DOHH2 (cell line): ENCODE measurements around the gene KCNIP2.

Experiments
- EZH2phosphoT487 ChIP-seq: fragments of 200-600 bp; sonication (generic); IDR thresholded peaks from 2 replicates; pipeline ENCODE4 v1.6.1; 2017; ENCODE audit warnings: borderline replicate concordance, mild to moderate bottlenecking, antibody characterized with exemption, low read length, moderate library complexity, mixed read lengths
- TF ChIP-seq, protein P1 (sequence below): fragments of 200-600 bp; sonication (generic); IDR thresholded peaks from one replicate; pipeline ENCODE4 v1.5.1; 2014; ENCODE audit warnings: antibody characterized with exemption, mild to moderate bottlenecking, low read depth, low read length; ENCODE audit not compliant: poor library complexity, severe bottlenecking

DNA sequence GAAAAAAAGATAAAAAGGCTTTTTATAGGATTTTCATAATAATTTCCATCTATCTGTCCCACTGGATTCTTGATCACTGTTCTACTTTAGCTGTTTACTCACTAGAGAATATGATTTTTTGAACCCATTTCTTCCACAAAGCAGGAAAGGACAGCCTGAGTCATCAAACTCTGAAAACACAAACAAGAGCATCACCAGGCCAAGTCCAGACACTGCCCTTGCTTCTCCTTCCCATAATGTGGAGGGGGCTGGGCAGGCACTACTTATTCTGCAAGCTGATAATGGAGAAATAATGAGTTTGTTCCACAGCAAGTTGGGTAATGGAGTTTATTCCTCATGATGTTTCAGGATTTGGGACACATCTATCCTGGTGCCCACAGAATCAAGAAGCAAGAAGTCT, 13.0 kb upstream of the KCNIP2 start:
- TF ChIP-seq, protein P1, sequence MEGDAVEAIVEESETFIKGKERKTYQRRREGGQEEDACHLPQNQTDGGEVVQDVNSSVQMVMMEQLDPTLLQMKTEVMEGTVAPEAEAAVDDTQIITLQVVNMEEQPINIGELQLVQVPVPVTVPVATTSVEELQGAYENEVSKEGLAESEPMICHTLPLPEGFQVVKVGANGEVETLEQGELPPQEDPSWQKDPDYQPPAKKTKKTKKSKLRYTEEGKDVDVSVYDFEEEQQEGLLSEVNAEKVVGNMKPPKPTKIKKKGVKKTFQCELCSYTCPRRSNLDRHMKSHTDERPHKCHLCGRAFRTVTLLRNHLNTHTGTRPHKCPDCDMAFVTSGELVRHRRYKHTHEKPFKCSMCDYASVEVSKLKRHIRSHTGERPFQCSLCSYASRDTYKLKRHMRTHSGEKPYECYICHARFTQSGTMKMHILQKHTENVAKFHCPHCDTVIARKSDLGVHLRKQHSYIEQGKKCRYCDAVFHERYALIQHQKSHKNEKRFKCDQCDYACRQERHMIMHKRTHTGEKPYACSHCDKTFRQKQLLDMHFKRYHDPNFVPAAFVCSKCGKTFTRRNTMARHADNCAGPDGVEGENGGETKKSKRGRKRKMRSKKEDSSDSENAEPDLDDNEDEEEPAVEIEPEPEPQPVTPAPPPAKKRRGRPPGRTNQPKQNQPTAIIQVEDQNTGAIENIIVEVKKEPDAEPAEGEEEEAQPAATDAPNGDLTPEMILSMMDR: no peak
- no peak for TF ChIP-seq EZH2phosphoT487
